Ishikawa (cell line): ENCODE results near the gene CD70.

ENCODE experiments used
- CEBPB ChIP-seq: IDR thresholded peaks from 2 replicates; pipeline ENCODE4 v1.6.1; 2012
- CREB1 ChIP-seq: IDR thresholded peaks from 2 replicates; pipeline ENCODE4 v1.6.1; 2012; ENCODE audit warnings: low read depth
- EP300 ChIP-seq: IDR thresholded peaks from 2 replicates; pipeline ENCODE4 v1.6.1; 2012; ENCODE audit warnings: borderline replicate concordance
- NFIC ChIP-seq: IDR thresholded peaks from 2 replicates; pipeline ENCODE4 v1.6.1; 2012
- RAD21 ChIP-seq: IDR thresholded peaks from 2 replicates; pipeline ENCODE4 v1.6.1; 2012; ENCODE audit warnings: low read depth
- REST ChIP-seq: IDR thresholded peaks from 2 replicates; pipeline ENCODE4 v1.6.1; 2012; ENCODE audit warnings: low read depth, mild to moderate bottlenecking
- TAF1 ChIP-seq: IDR thresholded peaks from 2 replicates; pipeline ENCODE4 v1.6.1; 2012; ENCODE audit warnings: low read depth, mild to moderate bottlenecking
- TCF12 ChIP-seq: IDR thresholded peaks from 2 replicates; pipeline ENCODE4 v1.6.1; 2012; ENCODE audit warnings: low read depth
- TEAD4 ChIP-seq: IDR thresholded peaks from 2 replicates; pipeline ENCODE4 v1.6.1; 2012
- YY1 ChIP-seq: IDR thresholded peaks from 2 replicates; pipeline ENCODE4 v1.6.1; 2012; ENCODE audit warnings: low read depth
- ZBTB7A ChIP-seq: IDR thresholded peaks from 2 replicates; pipeline ENCODE4 v1.6.1; 2012; ENCODE audit warnings: low read depth
- TF ChIP-seq, protein P1 (sequence below): IDR thresholded peaks from 2 replicates; pipeline ENCODE4 v1.6.1; 2012

GRCh38 chr19:6556043-6556449 lies 34.9 kb downstream of the CD70 start:
- TF ChIP-seq RAD21 = no peak
- TF ChIP-seq REST = no peak
- TF ChIP-seq NFIC = no peak
- TF ChIP-seq, protein P1, sequence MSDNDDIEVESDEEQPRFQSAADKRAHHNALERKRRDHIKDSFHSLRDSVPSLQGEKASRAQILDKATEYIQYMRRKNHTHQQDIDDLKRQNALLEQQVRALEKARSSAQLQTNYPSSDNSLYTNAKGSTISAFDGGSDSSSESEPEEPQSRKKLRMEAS = no peak
- no peak for TF ChIP-seq YY1
- no peak for TF ChIP-seq EP300
- no peak for TF ChIP-seq TAF1
- no peak for TF ChIP-seq TEAD4
- TF ChIP-seq CREB1 = no peak
- TF ChIP-seq CEBPB = no peak
- no peak for TF ChIP-seq TCF12
- no peak for TF ChIP-seq ZBTB7A
